Endometrium (tissue), 2 donors: ENCODE results near the gene DENND1B.

Source experiments
- FAIRE-seq: peaks from 2 replicates; lab custom pipeline; 2012; peaks lifted over from hg19 to GRCh38; lab: Jason Lieb, UNC
- donor health status: control.
- donor health status: control.

The DENND1B gene, protein sequence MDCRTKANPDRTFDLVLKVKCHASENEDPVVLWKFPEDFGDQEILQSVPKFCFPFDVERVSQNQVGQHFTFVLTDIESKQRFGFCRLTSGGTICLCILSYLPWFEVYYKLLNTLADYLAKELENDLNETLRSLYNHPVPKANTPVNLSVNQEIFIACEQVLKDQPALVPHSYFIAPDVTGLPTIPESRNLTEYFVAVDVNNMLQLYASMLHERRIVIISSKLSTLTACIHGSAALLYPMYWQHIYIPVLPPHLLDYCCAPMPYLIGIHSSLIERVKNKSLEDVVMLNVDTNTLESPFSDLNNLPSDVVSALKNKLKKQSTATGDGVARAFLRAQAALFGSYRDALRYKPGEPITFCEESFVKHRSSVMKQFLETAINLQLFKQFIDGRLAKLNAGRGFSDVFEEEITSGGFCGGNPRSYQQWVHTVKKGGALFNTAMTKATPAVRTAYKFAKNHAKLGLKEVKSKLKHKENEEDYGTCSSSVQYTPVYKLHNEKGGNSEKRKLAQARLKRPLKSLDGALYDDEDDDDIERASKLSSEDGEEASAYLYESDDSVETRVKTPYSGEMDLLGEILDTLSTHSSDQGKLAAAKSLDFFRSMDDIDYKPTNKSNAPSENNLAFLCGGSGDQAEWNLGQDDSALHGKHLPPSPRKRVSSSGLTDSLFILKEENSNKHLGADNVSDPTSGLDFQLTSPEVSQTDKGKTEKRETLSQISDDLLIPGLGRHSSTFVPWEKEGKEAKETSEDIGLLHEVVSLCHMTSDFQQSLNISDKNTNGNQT

DNA sequence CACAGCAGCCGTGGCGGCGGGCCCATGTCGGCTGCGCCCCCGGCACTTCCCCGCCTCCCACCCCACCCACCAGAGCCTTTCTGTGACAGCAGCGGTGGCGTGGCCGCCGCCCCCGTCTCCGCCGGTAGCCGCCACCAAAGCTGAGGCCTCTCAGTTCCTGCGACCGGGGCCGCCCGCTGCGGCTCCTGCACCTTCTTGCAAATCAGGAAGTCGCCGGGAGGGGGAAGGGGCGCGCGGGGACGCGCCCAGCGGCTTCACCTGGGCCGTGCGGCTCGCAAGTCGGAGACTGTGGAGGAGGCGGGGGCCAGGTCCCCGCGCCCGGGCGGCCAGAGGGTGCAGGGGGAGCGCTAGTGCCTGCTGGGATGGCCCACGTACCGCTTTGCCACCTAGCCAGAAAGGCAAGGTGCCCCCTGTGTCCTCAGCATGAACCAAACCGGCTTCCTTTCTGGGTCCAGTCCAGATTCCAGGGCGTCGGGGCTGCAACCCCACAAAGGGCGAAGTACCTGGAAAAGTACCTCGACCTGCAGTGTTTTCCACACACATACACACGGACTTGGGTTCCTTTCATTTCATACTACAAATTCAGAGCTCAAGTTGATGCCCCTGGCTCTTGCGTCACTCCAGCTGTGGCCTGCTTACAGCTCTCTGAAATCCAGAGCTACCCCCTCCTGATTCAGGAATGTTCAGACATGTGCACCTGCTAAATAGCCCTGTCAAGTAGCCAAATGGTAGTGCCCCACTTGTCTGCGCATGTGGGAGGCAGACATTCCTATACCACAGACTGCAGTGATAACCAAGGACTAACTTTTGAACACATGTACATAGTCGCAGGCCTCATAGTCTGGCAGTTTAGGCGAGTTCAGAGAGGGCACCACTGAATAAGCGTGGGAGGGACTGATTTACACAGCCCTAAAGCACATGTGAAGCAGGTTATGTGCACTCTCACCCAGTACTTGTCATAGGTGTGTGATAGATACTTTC, at the start of gene DENND1B:
Gene DENND1B, minus strand, starts transcription at position 199 of the 981 bp plus-strand sequence. CDS start 325 bp downstream, outside the sequence.
- FAIRE-seq = no peak

- no peak for FAIRE-seq
Observed at GRCh38 chr1:197814306-197814705, 39.0 kb upstream of the DENND1B start.

- FAIRE-seq = no peak
Observed at GRCh38 chr1:197813741-197814140, 38.5 kb upstream of the DENND1B start.

- no peak for FAIRE-seq
Observed at GRCh38 chr1:197811769-197812168, 36.5 kb upstream of the DENND1B start.

- no peak for FAIRE-seq
Observed at GRCh38 chr1:197810812-197811211, 35.5 kb upstream of the DENND1B start.

GRCh38 chr1:197808880-197809279, 33.6 kb upstream of the DENND1B start:
- FAIRE-seq = no peak

DNA sequence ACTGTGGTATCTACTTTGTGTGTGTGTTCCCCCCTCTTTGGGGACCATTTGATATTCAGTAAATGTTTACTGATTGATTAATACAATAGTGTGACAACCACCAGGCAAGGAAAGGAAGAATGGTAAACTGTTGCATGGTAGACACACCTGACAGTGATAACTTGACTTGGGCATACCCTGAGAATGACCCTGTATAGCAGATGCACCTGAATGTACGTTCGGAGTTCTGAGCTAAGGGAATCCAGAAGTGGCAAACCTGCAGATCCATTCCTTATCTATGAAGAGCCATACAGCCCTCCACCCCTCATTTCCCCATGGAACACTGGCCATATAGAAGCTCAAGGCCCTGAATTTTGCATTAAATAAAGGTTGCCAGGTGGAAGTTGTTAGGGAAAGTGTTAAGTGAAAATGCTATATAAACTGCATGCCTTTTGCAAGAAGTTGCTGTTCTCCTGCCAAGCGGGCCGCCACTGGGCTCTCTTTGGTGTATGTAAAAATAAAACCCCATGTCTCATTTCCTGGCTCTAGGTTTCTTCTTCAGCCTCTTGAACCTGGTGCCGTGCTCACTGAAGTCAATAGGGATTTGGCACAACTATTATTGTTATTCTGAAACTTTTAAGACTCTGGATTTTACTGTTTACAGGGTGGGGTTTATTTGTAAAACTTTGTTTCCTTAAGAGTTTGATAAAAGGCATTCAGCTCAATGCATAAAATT, 32.6 kb upstream of the DENND1B start:
- FAIRE-seq = no peak

DNA sequence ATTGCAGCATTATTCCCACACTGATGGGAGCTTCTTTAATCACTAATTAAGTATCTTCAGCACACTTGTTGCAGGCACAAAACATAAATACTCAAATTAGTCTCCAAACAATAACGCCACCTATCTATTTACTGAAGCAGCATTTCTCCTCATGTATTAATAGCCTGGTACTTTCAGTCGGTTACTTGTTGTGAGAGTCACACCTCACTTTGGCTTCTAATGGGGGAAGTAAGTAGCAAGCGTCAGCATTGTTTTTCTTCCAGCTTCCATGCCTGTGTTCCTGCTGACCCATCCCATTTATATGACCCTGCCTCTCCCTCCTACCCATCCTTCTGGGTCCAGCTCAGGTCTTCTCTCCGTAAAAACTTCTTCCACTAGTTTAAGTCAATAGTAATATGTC, 31.9 kb upstream of the DENND1B start:
- no peak for FAIRE-seq

DNA sequence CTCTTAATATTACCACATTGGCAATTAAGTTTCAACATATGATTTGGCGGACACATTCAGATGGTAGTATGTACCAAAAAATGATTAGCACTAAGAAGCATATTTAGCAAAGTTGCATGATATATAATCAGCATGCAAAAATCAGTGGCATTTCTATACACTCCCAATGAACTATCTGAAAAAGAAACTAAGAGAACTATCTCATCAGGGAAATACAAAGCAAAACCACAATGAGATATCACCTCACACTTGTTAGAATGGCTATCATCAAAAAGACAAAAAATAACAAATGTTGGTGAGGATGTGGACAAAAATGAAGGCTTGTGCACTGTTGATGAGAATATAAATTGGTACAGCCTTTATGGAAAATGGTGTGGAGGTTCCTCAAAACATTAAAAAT, 31.4 kb upstream of the DENND1B start:
- FAIRE-seq = no peak

DNA sequence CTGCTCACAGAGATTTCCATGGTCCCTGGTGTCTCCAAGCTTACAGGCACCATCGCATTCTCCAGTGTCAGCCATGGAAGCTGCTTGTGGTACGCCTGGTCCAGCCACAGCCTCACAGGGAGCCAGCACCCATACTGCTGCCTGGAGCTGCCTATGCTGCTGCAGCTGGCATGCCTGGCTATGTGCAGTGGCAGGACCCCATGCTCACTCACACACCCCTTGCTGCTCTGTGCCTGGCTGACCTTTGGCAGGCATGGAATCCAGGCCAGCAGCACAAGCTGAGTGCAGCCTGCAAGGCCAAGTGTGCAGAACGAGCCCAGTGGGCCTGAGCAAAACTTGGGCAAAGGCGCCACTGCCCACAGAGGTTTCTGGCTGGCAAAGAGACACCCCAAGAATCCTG, 26.4 kb upstream of the DENND1B start:
- no peak for FAIRE-seq

- no peak for FAIRE-seq
Observed at GRCh38 chr1:197801111-197801482, 25.8 kb upstream of the DENND1B start.

- no peak for FAIRE-seq
Observed at GRCh38 chr1:197800379-197801110, 25.3 kb upstream of the DENND1B start.

DNA sequence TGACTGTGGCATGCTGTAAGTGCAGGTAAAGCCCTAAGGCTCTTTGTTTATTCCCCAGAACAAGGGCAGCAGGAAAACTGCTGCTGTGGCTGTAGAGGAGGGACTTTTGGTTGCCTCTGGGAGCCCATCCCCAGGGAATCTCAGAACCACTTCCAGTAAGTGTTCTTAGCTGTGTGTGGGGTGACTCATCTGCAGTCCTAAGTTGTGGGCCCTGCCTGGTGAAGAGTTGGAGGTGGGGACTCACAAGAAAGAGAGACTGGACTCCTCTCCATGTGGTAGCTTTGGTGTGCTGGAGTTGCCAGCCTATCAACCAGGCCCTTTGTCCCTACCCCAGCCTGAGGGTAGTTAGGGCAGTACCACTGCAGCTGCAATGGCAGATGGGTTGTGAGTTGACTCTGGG, 24.0 kb upstream of the DENND1B start:
- no peak for FAIRE-seq

DNA sequence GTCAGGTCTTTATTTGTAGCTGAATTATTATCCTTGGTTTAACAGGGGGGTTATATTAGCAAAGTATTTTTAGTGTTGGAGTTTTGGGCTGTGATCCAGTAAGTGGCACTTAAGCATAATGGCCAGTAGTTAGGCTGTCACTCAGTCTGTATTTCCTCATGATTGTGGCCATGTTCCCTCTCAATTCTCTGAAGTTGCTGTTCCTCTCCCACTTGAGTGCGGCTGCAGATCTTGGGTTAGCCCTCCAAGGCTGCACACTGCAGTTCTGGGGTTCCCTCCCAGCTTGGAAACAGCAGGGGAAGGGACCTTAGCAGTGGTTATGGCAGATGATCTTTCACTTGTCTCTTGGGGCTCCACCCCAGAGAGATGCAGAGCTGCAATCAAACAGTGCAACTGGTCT, 23.2 kb upstream of the DENND1B start:
- no peak for FAIRE-seq

DNA sequence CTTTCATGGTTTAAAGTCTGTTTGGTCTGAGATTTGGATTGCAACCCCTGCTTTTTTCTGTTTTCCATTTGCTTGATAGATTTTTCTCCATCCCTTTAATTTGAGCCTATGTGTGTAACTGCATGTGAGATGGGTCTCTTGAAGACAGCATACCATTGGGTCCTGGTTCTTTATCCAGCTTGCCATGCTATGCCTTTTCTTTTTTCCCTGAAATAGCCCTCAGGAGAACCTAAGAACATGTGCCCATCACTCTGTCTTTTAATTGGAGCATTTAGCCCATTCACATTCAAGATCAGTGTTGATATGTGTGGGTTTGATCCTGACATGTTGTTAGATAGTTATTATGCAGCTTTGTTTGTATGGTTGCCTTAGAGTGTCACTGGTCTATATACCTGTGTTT, 21.7 kb upstream of the DENND1B start:
- no peak for FAIRE-seq

GRCh38 chr1:197788741-197789739, 13.8 kb upstream of the DENND1B start:
- no peak for FAIRE-seq

DNA sequence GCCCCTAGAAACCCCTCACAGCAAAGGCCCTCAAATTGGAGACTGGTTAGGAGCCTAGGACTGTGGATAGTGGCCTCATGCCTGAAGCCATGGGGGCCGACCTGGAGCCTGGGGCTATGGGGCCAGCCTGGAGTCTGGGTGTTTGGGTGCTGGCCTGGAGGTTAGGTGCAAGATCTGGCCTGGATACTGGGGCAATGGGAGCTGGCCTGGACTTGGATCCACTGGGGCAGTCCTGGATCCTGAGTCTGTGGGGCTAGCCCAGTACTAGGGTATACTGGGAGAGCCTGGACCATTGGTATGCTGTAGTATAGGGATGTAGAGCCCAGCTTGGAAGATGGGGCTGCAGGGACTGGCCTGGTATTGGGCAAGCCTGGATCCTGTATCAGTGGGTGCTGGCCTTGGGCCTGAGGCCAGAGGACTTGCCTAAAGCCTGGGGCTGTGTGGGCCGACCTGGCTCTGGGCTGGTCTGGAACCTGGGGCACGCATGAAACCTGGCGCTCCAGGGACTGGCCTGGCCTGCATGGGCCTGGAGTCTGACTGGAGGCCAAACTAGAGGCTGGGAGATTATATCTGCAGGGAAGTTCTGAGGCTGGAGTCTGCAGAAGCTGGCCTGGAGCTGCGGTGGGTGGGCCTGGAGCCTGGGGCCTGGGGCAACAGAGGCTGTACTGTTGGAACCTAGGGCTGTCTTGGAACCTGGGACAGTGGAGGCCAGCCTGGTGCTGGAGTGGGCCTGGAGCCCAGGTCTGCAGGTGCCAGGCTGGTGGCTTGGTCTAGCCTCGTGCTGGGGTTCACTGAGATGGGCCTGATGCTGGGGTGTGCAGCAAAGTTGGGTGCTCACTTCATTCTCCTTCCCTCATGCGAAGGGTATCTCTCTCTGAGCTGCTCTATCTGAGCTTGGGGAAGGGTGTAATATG, 12.6 kb upstream of the DENND1B start:
- FAIRE-seq = no peak

DNA sequence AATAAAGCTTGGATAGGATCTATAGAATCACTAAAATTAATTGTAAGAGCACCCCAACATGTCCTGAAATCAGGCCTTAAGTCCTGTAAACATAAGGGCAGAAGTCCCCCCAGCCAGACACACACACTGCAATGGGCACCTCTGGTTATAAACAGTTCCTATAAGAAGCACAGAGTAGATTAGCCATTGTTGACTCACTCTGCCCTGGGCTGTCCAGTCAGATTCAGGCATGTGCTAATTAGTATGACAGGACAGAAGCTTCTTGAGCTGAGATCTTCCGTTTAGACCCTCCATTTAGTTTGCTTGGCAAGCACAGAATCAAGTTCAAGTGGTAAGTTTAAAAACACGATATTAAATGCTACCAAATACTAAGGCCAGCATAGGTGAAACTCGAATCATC, 11.8 kb upstream of the DENND1B start:
- no peak for FAIRE-seq

DNA sequence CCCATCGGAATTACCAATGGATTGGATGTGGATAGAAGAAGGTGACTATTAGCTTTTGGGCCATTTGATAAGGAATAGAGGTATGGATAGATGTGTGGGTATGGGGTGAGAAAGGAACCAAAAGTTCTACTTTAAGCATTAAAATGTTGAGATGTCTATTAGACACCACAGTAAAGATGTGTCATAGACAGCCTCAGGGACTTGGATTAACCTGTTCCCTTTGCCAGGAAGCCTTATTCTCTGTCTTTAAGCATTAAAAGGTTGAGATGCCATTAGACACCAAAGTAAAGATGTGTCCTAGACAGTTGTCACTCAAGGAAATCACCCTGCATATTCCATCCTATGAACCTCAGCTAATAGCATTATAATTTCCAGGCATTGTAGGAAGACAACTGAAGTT, 11.0 kb upstream of the DENND1B start:
- no peak for FAIRE-seq
